Activated gamma-delta T cell treated with Interleukin-2 at 50 U/mL for 16 hours (primary cell): ENCODE results near the gene KRTAP12-1.

Experiments
- DNase-seq: peaks from one replicate; pipeline ENCODE4 v3.0.0-alpha.2; 2020

The KRTAP12-1 gene

GRCh38 chr21:44710756-44711326 is 28.9 kb upstream of the KRTAP12-1 start:
- no peak for DNase-seq

GRCh38 chr21:44710294-44710665 is 28.3 kb upstream of the KRTAP12-1 start:
- no peak for DNase-seq

- DNase-seq: no peak
Measured at GRCh38 chr21:44709426-44710293, 27.7 kb upstream of the KRTAP12-1 start.

GRCh38 chr21:44708866-44709425 is 27.0 kb upstream of the KRTAP12-1 start:
- DNase-seq: no peak

- no peak for DNase-seq
Measured at GRCh38 chr21:44708213-44708865, 26.4 kb upstream of the KRTAP12-1 start.

- DNase-seq: no peak
Measured at GRCh38 chr21:44706706-44707581, 25.0 kb upstream of the KRTAP12-1 start.

GRCh38 chr21:44706026-44706705 is 24.2 kb upstream of the KRTAP12-1 start:
- no peak for DNase-seq

GRCh38 chr21:44704636-44705001 is 22.7 kb upstream of the KRTAP12-1 start:
- no peak for DNase-seq

- DNase-seq: no peak
Measured at GRCh38 chr21:44703731-44704635, 22.0 kb upstream of the KRTAP12-1 start.

GRCh38 chr21:44702973-44703730 is 21.2 kb upstream of the KRTAP12-1 start:
- DNase-seq: no peak

GRCh38 chr21:44702111-44702972 is 20.4 kb upstream of the KRTAP12-1 start:
- DNase-seq: no peak

- DNase-seq: no peak
Measured at GRCh38 chr21:44701541-44701940, 19.6 kb upstream of the KRTAP12-1 start.

GRCh38 chr21:44701023-44701400 is 19.0 kb upstream of the KRTAP12-1 start:
- DNase-seq: no peak

GRCh38 chr21:44700101-44701022 is 18.4 kb upstream of the KRTAP12-1 start:
- no peak for DNase-seq

- DNase-seq: no peak
Measured at GRCh38 chr21:44699502-44700001, 17.6 kb upstream of the KRTAP12-1 start.

GRCh38 chr21:44697811-44698734 is 16.1 kb upstream of the KRTAP12-1 start:
- DNase-seq: no peak
